ENCODE measurements around the gene CTNNA2. TPM values are rescaled to one million over a fixed set of nuclear protein-coding genes. Genes with fewer than 3 reads are reported as not detected.

CTNNA2 gene
- total RNA-seq, 2 donors from 2014 or later, result not detected

- DNase-seq (ENCODE audit: low spot score), result no peak
Measured at GRCh38 chr2:79750321-79750720, 237.5 kb downstream of the CTNNA2 start.

GRCh38 chr2:79757526-79757925 is 244.7 kb downstream of the CTNNA2 start:
- H3K36me3 ChIP-seq, result no peaks in the 10 kb centered on the region
- H3K27ac ChIP-seq, result no peak overlapping the region
- H3K4me3 ChIP-seq, result no peak overlapping the region
- H3K4me1 ChIP-seq, result no peaks in the 10 kb centered on the region
- H3K27me3 ChIP-seq, result no peaks in the 10 kb centered on the region
- no peaks in the 10 kb centered on the region for H3K9me3 ChIP-seq
- no peak for TF ChIP-seq CTCF (IDR thresholded peaks at IDR 0.05)
- no peak for DNase-seq (ENCODE audit: low spot score)

More at GRCh38 chr2:79750321-79750720, 237.5 kb downstream of the CTNNA2 start:
- Histone ChIP-seq H3K9me3 (no peaks in the 10 kb centered on the region), H3K4me3 (no peak overlapping the region), H3K27me3 (no peaks in the 10 kb centered on the region), H3K27ac (no peak overlapping the region), H3K36me3 (no peaks in the 10 kb centered on the region), H3K4me1 (no peaks in the 10 kb centered on the region)
- TF ChIP-seq CTCF (IDR thresholded peaks at IDR 0.05), result no peak

GRCh38 chr2:79758042-79758441 is 245.2 kb downstream of the CTNNA2 start:
- no peaks in the 10 kb centered on the region for H3K27me3 ChIP-seq
- H3K4me3 ChIP-seq, result no peak overlapping the region
- no peaks in the 10 kb centered on the region for H3K4me1 ChIP-seq
- TF ChIP-seq CTCF (IDR thresholded peaks at IDR 0.05), result no peak
- H3K27ac ChIP-seq, result no peak overlapping the region
- no peaks in the 10 kb centered on the region for H3K9me3 ChIP-seq
- H3K36me3 ChIP-seq, result no peaks in the 10 kb centered on the region
- DNase-seq (ENCODE audit: low spot score), result no peak

GRCh38 chr2:79758749-79759282 is 246.0 kb downstream of the CTNNA2 start:
- H3K4me3 ChIP-seq, result no peak overlapping the region
- H3K27me3 ChIP-seq, result no peaks in the 10 kb centered on the region
- H3K27ac ChIP-seq, result no peak overlapping the region
- TF ChIP-seq CTCF (IDR thresholded peaks at IDR 0.05), result no peak
- H3K4me1 ChIP-seq, result no peaks in the 10 kb centered on the region
- H3K9me3 ChIP-seq, result no peaks in the 10 kb centered on the region
- no peaks in the 10 kb centered on the region for H3K36me3 ChIP-seq
- DNase-seq (ENCODE audit: low spot score), result no peak

- DNase-seq (ENCODE audit: low spot score), result no peak
- H3K36me3 ChIP-seq, result no peaks in the 10 kb centered on the region
- H3K4me1 ChIP-seq, result no peaks in the 10 kb centered on the region
- H3K4me3 ChIP-seq, result no peak overlapping the region
- no peaks in the 10 kb centered on the region for H3K27me3 ChIP-seq
- TF ChIP-seq CTCF (IDR thresholded peaks at IDR 0.05), result no peak
- no peak overlapping the region for H3K27ac ChIP-seq
- H3K9me3 ChIP-seq, result no peaks in the 10 kb centered on the region
Measured at GRCh38 chr2:79770926-79771325, 258.1 kb downstream of the CTNNA2 start.

- H3K4me1 ChIP-seq, result no peaks in the 10 kb centered on the region
- H3K27ac ChIP-seq, result no peak overlapping the region
- no peaks in the 10 kb centered on the region for H3K9me3 ChIP-seq
- no peak overlapping the region for H3K4me3 ChIP-seq
- no peak for TF ChIP-seq CTCF (IDR thresholded peaks at IDR 0.05)
- no peak for DNase-seq (ENCODE audit: low spot score)
- no peaks in the 10 kb centered on the region for H3K36me3 ChIP-seq
- no peaks in the 10 kb centered on the region for H3K27me3 ChIP-seq
Measured at GRCh38 chr2:79771493-79771892, 258.6 kb downstream of the CTNNA2 start.

Measured in right atrium auricular region (tissue), 2 donors.